Erythroblast (primary cell): ENCODE results near the gene WNT9A.

Source experiments
- GATA1 ChIP-seq: IDR thresholded peaks from 2 replicates; pipeline ENCODE4 v1.6.1; 2011; ENCODE audit warnings: low read depth, mild to moderate bottlenecking, control low read depth, low read length, moderate library complexity
- POLR2A ChIP-seq: IDR thresholded peaks from 2 replicates; pipeline ENCODE4 v1.6.1; 2011; ENCODE audit warnings: mild to moderate bottlenecking, low read length

GRCh38 chr1:227911376-227911775, 36.4 kb downstream of the WNT9A start:
- TF ChIP-seq GATA1, result no peak
- no peak for TF ChIP-seq POLR2A
